GM21360 (cell line): ENCODE data around the gene GPC5.
"Not testable (repeated sequence)": the region's sequence is repeated elsewhere in the genome, so short reads cannot be mapped to it uniquely, and the experiment has no call there.

ENCODE experiments used
- ATAC-seq: cut with Tn5 transposase; IDR thresholded peaks from one replicate; pipeline ENCODE4 v1.9.1; 2021; ENCODE audit warnings: mild to moderate bottlenecking, moderate library complexity; ENCODE audit not compliant: unreplicated experiment

Gene GPC5

GRCh38 chr13:92224825-92225224 lies 826.4 kb downstream of the GPC5 start:
- ATAC-seq: no peak

- no peak for ATAC-seq
Observed at GRCh38 chr13:92225861-92226260, 827.4 kb downstream of the GPC5 start.

GRCh38 chr13:92232871-92233270 lies 834.5 kb downstream of the GPC5 start:
- ATAC-seq: no peak

- no peak for ATAC-seq
Observed at GRCh38 chr13:92251671-92252210, 853.3 kb downstream of the GPC5 start.

GRCh38 chr13:92255526-92255925 lies 857.1 kb downstream of the GPC5 start:
- ATAC-seq: no peak

GRCh38 chr13:92256211-92256610 lies 857.8 kb downstream of the GPC5 start:
- ATAC-seq: no peak

- ATAC-seq: no peak
Observed at GRCh38 chr13:92259046-92259445, 860.6 kb downstream of the GPC5 start.

- no peak for ATAC-seq
Observed at GRCh38 chr13:92259523-92259922, 861.1 kb downstream of the GPC5 start.

- no peak for ATAC-seq
Observed at GRCh38 chr13:92260363-92260762, 861.9 kb downstream of the GPC5 start.

- no peak for ATAC-seq
Observed at GRCh38 chr13:92262100-92262788, 863.8 kb downstream of the GPC5 start.

- ATAC-seq: no peak
Observed at GRCh38 chr13:92265408-92265807, 867.0 kb downstream of the GPC5 start.

- no peak for ATAC-seq
Observed at GRCh38 chr13:92270990-92271389, 872.6 kb downstream of the GPC5 start.

GRCh38 chr13:92272177-92272576 lies 873.8 kb downstream of the GPC5 start:
- no peak for ATAC-seq

GRCh38 chr13:92280986-92281385 lies 882.6 kb downstream of the GPC5 start:
- not testable (repeated sequence) for ATAC-seq

- not testable (repeated sequence) for ATAC-seq
Observed at GRCh38 chr13:92290718-92291307, 892.4 kb downstream of the GPC5 start.

- ATAC-seq: not testable (repeated sequence)
Observed at GRCh38 chr13:92294533-92294932, 896.1 kb downstream of the GPC5 start.

GRCh38 chr13:92296154-92296671 lies 897.8 kb downstream of the GPC5 start:
- ATAC-seq: not testable (repeated sequence)

GRCh38 chr13:92297971-92298942 lies 899.8 kb downstream of the GPC5 start:
- no peak for ATAC-seq

GRCh38 chr13:92300651-92301050 lies 902.2 kb downstream of the GPC5 start:
- no peak for ATAC-seq

- no peak for ATAC-seq
Observed at GRCh38 chr13:92303428-92303827, 905.0 kb downstream of the GPC5 start.

- ATAC-seq: no peak
Observed at GRCh38 chr13:92307752-92308151, 909.3 kb downstream of the GPC5 start.
